Measurements from ENCODE around the gene KSR1. TPM values are rescaled to one million over a fixed set of nuclear protein-coding genes. Genes with fewer than 3 reads are reported as not detected.
"Not testable (repeated sequence)": the region's sequence is repeated elsewhere in the genome, so short reads cannot be mapped to it uniquely, and the experiment has no call there.

The KSR1 gene
- total RNA-seq, 2 donors from 2014 or later = 99.9 to 142 TPM

GRCh38 chr17:27429666-27430382 is 26.4 kb upstream of the KSR1 start:
- H3K36me3 ChIP-seq (replicated peaks in 1 of 2; ENCODE audit: insufficient read depth in 1 of 2, low read depth in 2 of 2) = no peaks in the 10 kb centered on the region
- no peak for ATAC-seq
- WGBS, 2 donors = 80 to 88% methylated on average over 1 to 21 of the region's 21 CpGs

GRCh38 chr17:27430383-27430840 is 25.8 kb upstream of the KSR1 start:
- 70 to 79% methylated on average over 4 to 7 of the region's 7 CpGs for WGBS, 2 donors
- H3K4me3 ChIP-seq = no peak overlapping the region
- intact Hi-C loops (cut with DNase I) = no loop called here

More at GRCh38 chr17:27429666-27430382, 26.4 kb upstream of the KSR1 start:
- Histone ChIP-seq H3K4me1 (no peaks in the 10 kb centered on the region), H3K4me3 (no peak overlapping the region), H3K27ac (no peak overlapping the region), H3K9me3 (no peaks in the 10 kb centered on the region), H3K27me3 (no peaks in the 10 kb centered on the region)
- intact Hi-C loops (cut with DNase I) = no loop called here
- DNase-seq = no peak
- TF ChIP-seq, protein P1, sequence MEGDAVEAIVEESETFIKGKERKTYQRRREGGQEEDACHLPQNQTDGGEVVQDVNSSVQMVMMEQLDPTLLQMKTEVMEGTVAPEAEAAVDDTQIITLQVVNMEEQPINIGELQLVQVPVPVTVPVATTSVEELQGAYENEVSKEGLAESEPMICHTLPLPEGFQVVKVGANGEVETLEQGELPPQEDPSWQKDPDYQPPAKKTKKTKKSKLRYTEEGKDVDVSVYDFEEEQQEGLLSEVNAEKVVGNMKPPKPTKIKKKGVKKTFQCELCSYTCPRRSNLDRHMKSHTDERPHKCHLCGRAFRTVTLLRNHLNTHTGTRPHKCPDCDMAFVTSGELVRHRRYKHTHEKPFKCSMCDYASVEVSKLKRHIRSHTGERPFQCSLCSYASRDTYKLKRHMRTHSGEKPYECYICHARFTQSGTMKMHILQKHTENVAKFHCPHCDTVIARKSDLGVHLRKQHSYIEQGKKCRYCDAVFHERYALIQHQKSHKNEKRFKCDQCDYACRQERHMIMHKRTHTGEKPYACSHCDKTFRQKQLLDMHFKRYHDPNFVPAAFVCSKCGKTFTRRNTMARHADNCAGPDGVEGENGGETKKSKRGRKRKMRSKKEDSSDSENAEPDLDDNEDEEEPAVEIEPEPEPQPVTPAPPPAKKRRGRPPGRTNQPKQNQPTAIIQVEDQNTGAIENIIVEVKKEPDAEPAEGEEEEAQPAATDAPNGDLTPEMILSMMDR (IDR thresholded peaks at IDR 0.05) = no peak

DNA sequence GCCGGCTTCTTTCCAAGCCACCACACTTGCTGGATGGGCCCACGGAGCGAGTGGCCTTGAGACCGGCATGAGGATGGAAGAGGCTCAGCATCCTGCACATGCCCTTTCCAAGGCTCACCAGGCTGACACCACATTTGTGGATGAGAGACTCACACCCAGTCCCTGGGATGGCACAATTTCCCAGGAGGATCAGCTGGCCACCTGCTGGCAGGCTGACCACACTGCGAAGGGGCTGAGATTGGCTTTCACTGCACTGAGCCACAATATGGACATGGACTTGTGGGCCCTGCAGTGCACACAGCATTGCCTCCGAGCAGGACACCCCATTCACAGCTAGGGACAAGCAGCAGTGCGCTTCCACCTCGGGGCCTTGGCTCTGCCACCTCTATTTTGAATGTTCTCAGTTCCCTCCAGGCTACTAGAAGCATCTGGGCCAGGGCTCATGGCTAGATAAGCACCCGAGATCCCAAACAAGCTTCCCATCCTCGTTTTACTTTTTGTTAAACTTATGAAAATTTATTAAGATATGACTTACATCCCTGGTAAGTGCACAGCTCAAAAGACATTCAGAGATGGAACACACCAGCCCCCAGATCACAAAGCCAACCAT is 25.3 kb upstream of the KSR1 start:
- no peak overlapping the region for H3K27ac ChIP-seq
- 71 to 73% methylated on average over 6 to 10 of the region's 10 CpGs for WGBS, 2 donors
- no peak for TF ChIP-seq POLR2A (IDR thresholded peaks at IDR 0.05)
- TF ChIP-seq, protein P1 (IDR thresholded peaks at IDR 0.05) = peak in 6 of 7 experiments; percentile 12 to 53 (median 40)
- H3K27me3 ChIP-seq = no peaks in the 10 kb centered on the region
- H3K4me3 ChIP-seq = no peak overlapping the region
- H3K9me3 ChIP-seq = no peaks in the 10 kb centered on the region
- DNase-seq (peak; percentile 22 to 58 (median 32)), ATAC-seq (peak; percentile 42)
- H3K4me1 ChIP-seq = no peaks in the 10 kb centered on the region
- intact Hi-C loops (cut with DNase I) = no loop called here
- H3K36me3 ChIP-seq (replicated peaks in 1 of 2; ENCODE audit: insufficient read depth in 1 of 2, low read depth in 2 of 2) = no peaks in the 10 kb centered on the region

More at GRCh38 chr17:27430383-27430840, 25.8 kb upstream of the KSR1 start:
- Histone ChIP-seq H3K27ac (no peak overlapping the region), H3K9me3 (no peaks in the 10 kb centered on the region), H3K27me3 (no peaks in the 10 kb centered on the region), H3K36me3 (replicated peaks in 1 of 2; ENCODE audit: insufficient read depth in 1 of 2, low read depth in 2 of 2) (no peaks in the 10 kb centered on the region), H3K4me1 (no peaks in the 10 kb centered on the region)
- no peak for DNase-seq
- no peak for ATAC-seq
- no peak for TF ChIP-seq POLR2A (IDR thresholded peaks at IDR 0.05)
- TF ChIP-seq, protein P1 (IDR thresholded peaks at IDR 0.05) = no peak

GRCh38 chr17:27433521-27433920 is 22.7 kb upstream of the KSR1 start:
- DNase-seq (no peak), ATAC-seq (no peak)
- no peak overlapping the region for H3K27ac ChIP-seq
- H3K9me3 ChIP-seq = no peaks in the 10 kb centered on the region
- TF ChIP-seq, protein P1 (IDR thresholded peaks at IDR 0.05) = no peak
- TF ChIP-seq POLR2A (IDR thresholded peaks at IDR 0.05) = no peak
- no peaks in the 10 kb centered on the region for H3K27me3 ChIP-seq
- intact Hi-C loops (cut with DNase I) = no loop called here
- 76 to 92% methylated on average over 8 of the region's 8 CpGs for WGBS, 2 donors
- H3K36me3 ChIP-seq (replicated peaks in 1 of 2; ENCODE audit: insufficient read depth in 1 of 2, low read depth in 2 of 2) = no peaks in the 10 kb centered on the region
- no peaks in the 10 kb centered on the region for H3K4me1 ChIP-seq
- H3K4me3 ChIP-seq = no peak overlapping the region

DNA sequence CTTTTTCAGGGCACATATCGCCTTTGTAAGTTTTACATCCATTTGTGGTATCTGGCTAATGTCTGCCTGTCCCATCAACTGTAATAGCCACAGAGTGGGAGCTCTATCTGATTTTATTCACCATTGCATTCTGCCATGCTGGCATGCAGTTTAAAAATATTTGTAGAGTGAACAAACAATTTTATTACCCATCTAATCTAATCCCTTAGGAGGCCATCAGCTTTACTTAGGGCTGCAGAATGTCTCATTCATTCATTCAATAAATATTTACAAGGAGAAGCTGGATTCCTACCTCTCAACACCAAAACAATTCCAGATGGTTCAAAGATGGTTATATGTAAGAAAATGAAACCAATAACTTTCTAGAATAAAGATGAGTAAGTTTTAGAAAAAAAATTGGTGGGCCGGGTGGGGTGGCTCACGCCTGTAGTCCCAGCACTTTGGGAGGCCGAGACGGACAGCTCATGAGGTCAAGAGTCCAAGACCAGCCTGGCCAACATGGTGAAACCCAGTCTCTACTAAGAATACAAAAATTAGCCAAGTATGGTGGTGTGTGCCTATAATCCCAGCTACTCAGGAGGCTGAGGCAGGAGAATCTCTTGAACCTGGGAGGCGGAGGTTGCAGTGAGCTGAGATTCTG is 20.7 kb upstream of the KSR1 start:
- H3K27ac ChIP-seq; DNase-seq; H3K4me3 ChIP-seq; intact Hi-C loops (cut with DNase I); H3K36me3 ChIP-seq (replicated peaks in 1 of 2; ENCODE audit: insufficient read depth in 1 of 2, low read depth in 2 of 2); H3K9me3 ChIP-seq; ATAC-seq; H3K27me3 ChIP-seq; H3K4me1 ChIP-seq: not testable (repeated sequence)
- 94% methylated on average over 6 of the region's 6 CpGs for WGBS, 2 donors
